ENCODE results near the gene ABCB10.

Gene ABCB10

DNA sequence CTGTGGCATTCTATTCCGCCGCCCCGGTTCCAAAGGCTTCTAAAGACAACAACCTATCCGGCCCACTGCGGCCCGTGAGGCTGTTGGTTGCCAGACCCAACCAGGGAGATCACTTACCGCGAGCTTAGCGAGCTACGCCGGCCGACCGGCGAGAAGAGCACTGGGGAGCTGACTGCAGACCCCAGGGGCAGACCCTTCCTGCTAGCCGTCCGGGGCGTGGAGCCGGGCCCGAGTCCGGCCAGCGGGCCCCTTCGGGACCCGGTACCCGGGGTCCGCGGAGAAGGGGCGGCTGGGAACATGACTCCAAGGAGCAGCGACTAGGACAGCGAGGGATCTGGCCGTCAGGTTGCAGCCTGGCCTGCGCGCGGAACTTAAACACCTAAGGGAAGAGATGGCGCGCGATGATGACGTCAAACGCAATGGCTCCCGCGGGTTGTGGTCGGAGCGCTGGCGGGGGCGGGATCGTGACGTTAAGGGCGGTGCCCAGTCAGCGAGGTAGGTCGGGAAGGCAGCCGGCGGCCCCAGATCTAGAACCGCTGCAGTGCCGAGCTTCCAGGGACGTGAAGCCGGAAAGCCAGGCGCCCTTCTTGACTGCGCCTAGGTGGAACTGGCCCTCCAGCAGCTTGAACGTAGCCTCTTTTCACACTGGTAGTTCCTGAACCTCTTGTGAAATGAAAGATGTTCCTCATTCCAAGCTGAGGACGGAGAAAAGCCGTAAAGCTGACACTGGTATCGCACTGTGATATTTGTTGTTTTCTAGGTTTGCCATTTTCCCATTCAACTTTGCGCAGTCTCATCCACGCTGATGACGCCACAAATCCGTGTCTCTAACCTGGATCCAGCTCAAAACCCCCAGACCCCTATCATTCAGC, 50.3 kb downstream of the ABCB10 start, which contains the start of gene NUP133:
TSS of gene NUP133 (minus strand) at position 391 of the 872 bp plus-strand sequence. CDS start at position 299, 92 bp downstream.
- TF ChIP-seq ZBTB7A (IDR thresholded peaks at IDR 0.05; ENCODE audit: low read depth) (no peak), TEAD4 (IDR thresholded peaks at IDR 0.05) (no peak), EP300 (IDR thresholded peaks at IDR 0.05; ENCODE audit: borderline replicate concordance) (no peak), NFIC (IDR thresholded peaks at IDR 0.05) (no peak), TAF1 (IDR thresholded peaks at IDR 0.05; ENCODE audit: low read depth) (peak; percentile 91), MAX (IDR thresholded peaks at IDR 0.05) (peak; percentile 59; the same call in 1 of the 2 replicates), EGR1 (IDR thresholded peaks at IDR 0.05) (peak; percentile 88), YY1 (IDR thresholded peaks at IDR 0.05; ENCODE audit: low read depth) (peak; percentile 92), CREB1 (IDR thresholded peaks at IDR 0.05; ENCODE audit: low read depth) (peak; percentile 97), FOXM1 (IDR thresholded peaks at IDR 0.05; ENCODE audit: borderline replicate concordance, low read depth) (no peak), TCF12 (IDR thresholded peaks at IDR 0.05; ENCODE audit: low read depth) (peak; percentile 60), REST (IDR thresholded peaks at IDR 0.05; ENCODE audit: low read depth) (no peak), CEBPB (IDR thresholded peaks at IDR 0.05) (no peak), RAD21 (IDR thresholded peaks at IDR 0.05; ENCODE audit: low read depth) (no peak)
- TF ChIP-seq, protein P1, sequence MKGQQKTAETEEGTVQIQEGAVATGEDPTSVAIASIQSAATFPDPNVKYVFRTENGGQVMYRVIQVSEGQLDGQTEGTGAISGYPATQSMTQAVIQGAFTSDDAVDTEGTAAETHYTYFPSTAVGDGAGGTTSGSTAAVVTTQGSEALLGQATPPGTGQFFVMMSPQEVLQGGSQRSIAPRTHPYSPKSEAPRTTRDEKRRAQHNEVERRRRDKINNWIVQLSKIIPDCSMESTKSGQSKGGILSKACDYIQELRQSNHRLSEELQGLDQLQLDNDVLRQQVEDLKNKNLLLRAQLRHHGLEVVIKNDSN (IDR thresholded peaks at IDR 0.05) = peak; percentile 9; the same call in 1 of the 2 replicates

DNA sequence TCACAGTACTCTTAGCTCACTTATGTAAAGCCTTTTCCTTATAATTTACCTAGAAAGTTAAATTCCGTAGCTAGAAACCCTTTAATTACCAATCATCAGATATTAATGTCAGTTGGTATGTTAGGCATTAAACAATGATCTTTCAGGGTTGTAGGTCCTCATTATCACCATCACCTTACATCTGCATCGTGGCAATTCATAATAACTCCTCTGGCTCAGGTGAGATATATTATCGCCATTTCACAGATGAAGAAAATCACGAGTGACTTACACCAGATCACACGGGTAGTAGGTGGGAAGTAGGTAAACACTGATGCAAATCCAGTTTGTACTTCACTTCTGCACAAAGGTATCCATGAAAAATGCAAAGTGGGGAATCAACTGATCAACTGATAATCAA, 51.0 kb downstream of the ABCB10 start:
- no peak for TF ChIP-seq RAD21 (IDR thresholded peaks at IDR 0.05; ENCODE audit: low read depth)
- TF ChIP-seq TAF1 (IDR thresholded peaks at IDR 0.05; ENCODE audit: low read depth) = no peak
- TF ChIP-seq NFIC (IDR thresholded peaks at IDR 0.05) = no peak
- no peak for TF ChIP-seq TEAD4 (IDR thresholded peaks at IDR 0.05)
- TF ChIP-seq CREB1 (IDR thresholded peaks at IDR 0.05; ENCODE audit: low read depth) = no peak
- no peak for TF ChIP-seq MAX (IDR thresholded peaks at IDR 0.05)
- no peak for TF ChIP-seq EP300 (IDR thresholded peaks at IDR 0.05; ENCODE audit: borderline replicate concordance)
- no peak for TF ChIP-seq REST (IDR thresholded peaks at IDR 0.05; ENCODE audit: low read depth)
- no peak for TF ChIP-seq ZBTB7A (IDR thresholded peaks at IDR 0.05; ENCODE audit: low read depth)
- TF ChIP-seq FOXM1 (IDR thresholded peaks at IDR 0.05; ENCODE audit: borderline replicate concordance, low read depth) = no peak
- TF ChIP-seq CEBPB (IDR thresholded peaks at IDR 0.05) = no peak
- TF ChIP-seq EGR1 (IDR thresholded peaks at IDR 0.05) = no peak
- TF ChIP-seq TCF12 (IDR thresholded peaks at IDR 0.05; ENCODE audit: low read depth) = no peak
- TF ChIP-seq YY1 (IDR thresholded peaks at IDR 0.05; ENCODE audit: low read depth) = no peak
- TF ChIP-seq, protein P1 (IDR thresholded peaks at IDR 0.05) = no peak

- TF ChIP-seq FOXM1 (IDR thresholded peaks at IDR 0.05; ENCODE audit: borderline replicate concordance, low read depth) (no peak), CEBPB (IDR thresholded peaks at IDR 0.05) (no peak), TEAD4 (IDR thresholded peaks at IDR 0.05) (no peak), TCF12 (IDR thresholded peaks at IDR 0.05; ENCODE audit: low read depth) (no peak), MAX (IDR thresholded peaks at IDR 0.05) (no peak), EGR1 (IDR thresholded peaks at IDR 0.05) (no peak), YY1 (IDR thresholded peaks at IDR 0.05; ENCODE audit: low read depth) (no peak), CREB1 (IDR thresholded peaks at IDR 0.05; ENCODE audit: low read depth) (no peak), ZBTB7A (IDR thresholded peaks at IDR 0.05; ENCODE audit: low read depth) (no peak), REST (IDR thresholded peaks at IDR 0.05; ENCODE audit: low read depth) (no peak), RAD21 (IDR thresholded peaks at IDR 0.05; ENCODE audit: low read depth) (no peak)
- TF ChIP-seq, protein P1 (IDR thresholded peaks at IDR 0.05) = no peak
Observed at GRCh38 chr1:229506633-229507032, 51.9 kb downstream of the ABCB10 start.
